ENCODE data around the gene TNKS1BP1. TPM values are rescaled to one million over a fixed set of nuclear protein-coding genes. Genes with fewer than 3 reads are reported as not detected.

TNKS1BP1 gene, protein sequence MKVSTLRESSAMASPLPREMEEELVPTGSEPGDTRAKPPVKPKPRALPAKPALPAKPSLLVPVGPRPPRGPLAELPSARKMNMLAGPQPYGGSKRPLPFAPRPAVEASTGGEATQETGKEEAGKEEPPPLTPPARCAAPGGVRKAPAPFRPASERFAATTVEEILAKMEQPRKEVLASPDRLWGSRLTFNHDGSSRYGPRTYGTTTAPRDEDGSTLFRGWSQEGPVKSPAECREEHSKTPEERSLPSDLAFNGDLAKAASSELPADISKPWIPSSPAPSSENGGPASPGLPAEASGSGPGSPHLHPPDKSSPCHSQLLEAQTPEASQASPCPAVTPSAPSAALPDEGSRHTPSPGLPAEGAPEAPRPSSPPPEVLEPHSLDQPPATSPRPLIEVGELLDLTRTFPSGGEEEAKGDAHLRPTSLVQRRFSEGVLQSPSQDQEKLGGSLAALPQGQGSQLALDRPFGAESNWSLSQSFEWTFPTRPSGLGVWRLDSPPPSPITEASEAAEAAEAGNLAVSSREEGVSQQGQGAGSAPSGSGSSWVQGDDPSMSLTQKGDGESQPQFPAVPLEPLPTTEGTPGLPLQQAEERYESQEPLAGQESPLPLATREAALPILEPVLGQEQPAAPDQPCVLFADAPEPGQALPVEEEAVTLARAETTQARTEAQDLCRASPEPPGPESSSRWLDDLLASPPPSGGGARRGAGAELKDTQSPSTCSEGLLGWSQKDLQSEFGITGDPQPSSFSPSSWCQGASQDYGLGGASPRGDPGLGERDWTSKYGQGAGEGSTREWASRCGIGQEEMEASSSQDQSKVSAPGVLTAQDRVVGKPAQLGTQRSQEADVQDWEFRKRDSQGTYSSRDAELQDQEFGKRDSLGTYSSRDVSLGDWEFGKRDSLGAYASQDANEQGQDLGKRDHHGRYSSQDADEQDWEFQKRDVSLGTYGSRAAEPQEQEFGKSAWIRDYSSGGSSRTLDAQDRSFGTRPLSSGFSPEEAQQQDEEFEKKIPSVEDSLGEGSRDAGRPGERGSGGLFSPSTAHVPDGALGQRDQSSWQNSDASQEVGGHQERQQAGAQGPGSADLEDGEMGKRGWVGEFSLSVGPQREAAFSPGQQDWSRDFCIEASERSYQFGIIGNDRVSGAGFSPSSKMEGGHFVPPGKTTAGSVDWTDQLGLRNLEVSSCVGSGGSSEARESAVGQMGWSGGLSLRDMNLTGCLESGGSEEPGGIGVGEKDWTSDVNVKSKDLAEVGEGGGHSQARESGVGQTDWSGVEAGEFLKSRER (N-terminal part only)
- total RNA-seq: 100 to 1,000 TPM in 1 of 4 donors, 10 to 100 TPM in 3; 52.3 to 106 (median 85.2) TPM

DNA sequence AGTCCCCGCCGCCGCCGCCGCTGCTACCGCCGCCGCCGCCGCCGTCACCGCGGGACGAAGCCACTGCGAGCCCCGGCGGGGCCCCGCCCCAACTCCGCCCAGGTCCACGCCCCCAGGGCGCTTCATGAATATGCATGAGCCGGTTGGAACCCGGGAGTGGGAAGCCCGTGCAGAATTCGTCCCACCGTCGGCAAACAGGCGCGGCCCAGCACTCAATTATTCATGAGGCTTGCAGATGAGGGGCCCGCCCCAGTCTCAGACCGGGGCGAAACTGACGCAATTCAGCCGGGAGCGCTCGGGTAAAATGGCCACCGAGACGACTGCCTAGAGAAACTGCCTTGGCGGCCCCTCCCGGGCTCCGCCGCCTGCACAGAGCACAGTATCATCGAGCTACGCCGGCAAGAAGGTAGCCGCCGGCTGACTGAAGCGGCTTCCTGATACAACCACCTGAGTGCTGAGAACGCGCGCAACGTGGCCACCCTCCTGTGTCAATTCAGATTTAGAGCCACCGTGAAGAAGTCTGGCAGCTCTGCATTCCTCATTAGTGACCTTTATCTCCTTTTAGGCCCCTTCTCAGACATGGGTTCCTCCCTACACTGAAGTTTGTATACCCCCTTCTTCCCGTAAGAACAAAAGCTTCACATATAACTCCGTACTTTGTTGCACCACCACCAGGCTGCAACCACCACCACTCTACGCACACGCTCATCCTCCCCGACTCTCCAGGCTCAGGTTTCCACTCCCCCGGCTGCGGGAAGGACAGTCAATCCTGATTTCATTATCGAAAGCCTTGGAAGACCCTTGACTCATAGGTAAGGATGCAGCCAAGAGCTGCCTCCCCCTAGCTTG lies at the start of gene TNKS1BP1:
Gene TNKS1BP1, minus strand, starts transcription at position 67 of the 849 bp plus-strand sequence. CDS start 3,067 bp downstream, outside the sequence.
- intact Hi-C loops (cut with DNase I): no loop called here
- peak; percentile 99 for DNase-seq
- Histone ChIP-seq H3K27ac (peak within 1 kb of the TSS; percentile 93 to 99 (median 97)), H3K9me3 (no peaks in the 10 kb centered on the region), H3K4me3 (replicated peaks in 1 of 3) (peak within 1 kb of the TSS; percentile 30 to 87 (median 46)), H3K27me3 (no peaks in the 10 kb centered on the region), H3K4me1 (peaks cover 50 to 51% of the 10 kb centered on the region in 2 donors), H3K36me3 (peaks cover 28 to 35% of the 10 kb centered on the region in 2 donors)
- WGBS, 2 donors: 4 to 10% methylated on average over 14 to 27 of the region's 61 CpGs
- TF ChIP-seq POLR2A (IDR thresholded peaks at IDR 0.05): peak; percentile 17 to 91
- TF ChIP-seq, protein P1, sequence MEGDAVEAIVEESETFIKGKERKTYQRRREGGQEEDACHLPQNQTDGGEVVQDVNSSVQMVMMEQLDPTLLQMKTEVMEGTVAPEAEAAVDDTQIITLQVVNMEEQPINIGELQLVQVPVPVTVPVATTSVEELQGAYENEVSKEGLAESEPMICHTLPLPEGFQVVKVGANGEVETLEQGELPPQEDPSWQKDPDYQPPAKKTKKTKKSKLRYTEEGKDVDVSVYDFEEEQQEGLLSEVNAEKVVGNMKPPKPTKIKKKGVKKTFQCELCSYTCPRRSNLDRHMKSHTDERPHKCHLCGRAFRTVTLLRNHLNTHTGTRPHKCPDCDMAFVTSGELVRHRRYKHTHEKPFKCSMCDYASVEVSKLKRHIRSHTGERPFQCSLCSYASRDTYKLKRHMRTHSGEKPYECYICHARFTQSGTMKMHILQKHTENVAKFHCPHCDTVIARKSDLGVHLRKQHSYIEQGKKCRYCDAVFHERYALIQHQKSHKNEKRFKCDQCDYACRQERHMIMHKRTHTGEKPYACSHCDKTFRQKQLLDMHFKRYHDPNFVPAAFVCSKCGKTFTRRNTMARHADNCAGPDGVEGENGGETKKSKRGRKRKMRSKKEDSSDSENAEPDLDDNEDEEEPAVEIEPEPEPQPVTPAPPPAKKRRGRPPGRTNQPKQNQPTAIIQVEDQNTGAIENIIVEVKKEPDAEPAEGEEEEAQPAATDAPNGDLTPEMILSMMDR (IDR thresholded peaks at IDR 0.05): no peak

DNA sequence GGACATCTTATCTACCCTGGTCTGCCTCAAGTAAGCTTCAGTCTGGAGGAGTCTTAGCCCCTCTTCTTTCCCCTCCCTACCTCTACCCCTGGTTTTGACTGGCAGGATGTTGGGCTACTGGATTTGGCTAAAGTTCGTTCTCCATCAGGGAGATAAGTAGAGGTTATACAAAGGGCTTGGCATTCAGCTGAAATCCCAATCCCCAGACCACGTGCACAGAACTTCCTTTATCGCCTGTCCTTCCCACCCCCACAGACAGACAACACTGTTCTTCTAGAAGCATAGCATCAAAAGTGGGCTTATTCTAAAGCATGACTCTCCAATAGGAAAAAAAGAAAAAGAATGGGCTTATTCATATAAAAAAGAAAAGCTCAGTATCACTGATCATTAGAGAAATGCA lies 48.4 kb upstream of the TNKS1BP1 start:
- no peaks in the 10 kb centered on the region for H3K36me3 ChIP-seq
- no peak overlapping the region for H3K27ac ChIP-seq
- 48 to 51% methylated on average over 3 of the region's 3 CpGs for WGBS, 2 donors
- no peaks in the 10 kb centered on the region for H3K27me3 ChIP-seq
- DNase-seq: no peak
- H3K9me3 ChIP-seq: no peaks in the 10 kb centered on the region
- intact Hi-C loops (cut with DNase I): no loop called here
- H3K4me1 ChIP-seq: peaks cover 7 to 8% of the 10 kb centered on the region in 2 donors
- no peak overlapping the region for H3K4me3 ChIP-seq (replicated peaks in 1 of 3)
- TF ChIP-seq, protein P1 (IDR thresholded peaks at IDR 0.05): no peak
- TF ChIP-seq POLR2A (IDR thresholded peaks at IDR 0.05): no peak

DNA sequence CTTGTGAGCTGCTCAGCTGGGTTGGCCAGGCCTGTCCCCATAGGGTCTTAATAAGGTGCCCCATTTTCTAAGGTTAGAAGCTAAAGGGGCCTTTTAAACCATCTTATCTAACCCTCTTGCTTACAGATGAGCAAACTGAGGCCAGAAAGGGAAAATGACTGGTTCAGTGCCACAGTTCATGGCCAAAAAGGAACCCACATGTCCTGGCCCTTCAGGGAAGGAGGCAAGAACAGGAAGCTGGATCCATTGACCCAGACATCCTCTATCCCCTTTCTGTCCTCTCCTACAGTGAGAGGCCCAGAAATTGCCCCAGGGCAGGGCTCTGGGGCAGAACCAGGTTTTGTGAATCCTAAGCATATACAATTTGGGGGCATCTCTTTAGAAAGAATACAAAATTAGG lies 46.2 kb upstream of the TNKS1BP1 start:
- Histone ChIP-seq H3K4me1 (peaks cover 7 to 10% of the 10 kb centered on the region in 2 donors), H3K9me3 (no peaks in the 10 kb centered on the region), H3K36me3 (no peaks in the 10 kb centered on the region), H3K27me3 (no peaks in the 10 kb centered on the region), H3K4me3 (replicated peaks in 1 of 3) (no peak overlapping the region), H3K27ac (no peak overlapping the region)
- no peak for DNase-seq
- no peak for TF ChIP-seq POLR2A (IDR thresholded peaks at IDR 0.05)
- TF ChIP-seq, protein P1 (IDR thresholded peaks at IDR 0.05): no peak
- intact Hi-C loops (cut with DNase I): no loop called here

DNA sequence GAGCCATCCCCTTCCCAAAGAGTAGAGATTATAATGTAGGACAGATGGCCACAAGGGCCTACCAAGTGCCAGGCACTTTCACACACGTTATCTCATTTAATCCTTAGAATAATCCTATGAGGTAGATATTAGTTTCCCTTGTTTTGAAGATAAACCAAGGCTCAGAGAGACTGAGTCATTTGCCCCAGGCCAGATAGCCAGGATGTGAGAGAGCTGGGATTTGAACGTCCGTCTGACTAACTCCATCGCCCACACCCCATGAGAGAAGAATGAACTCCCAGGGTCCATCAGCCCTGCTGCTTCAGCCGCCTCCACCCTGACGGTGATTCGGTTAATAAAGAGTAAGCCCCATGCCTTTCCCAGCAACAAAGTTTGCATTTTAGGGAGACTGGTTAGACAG lies 45.5 kb upstream of the TNKS1BP1 start:
- H3K4me3 ChIP-seq (replicated peaks in 1 of 3): no peak overlapping the region
- WGBS, 2 donors: 85 to 94% methylated on average over 7 of the region's 7 CpGs
- no peak for DNase-seq
- no peak for TF ChIP-seq POLR2A (IDR thresholded peaks at IDR 0.05)
- TF ChIP-seq, protein P1 (IDR thresholded peaks at IDR 0.05): no peak
- H3K4me1 ChIP-seq: peaks cover 7 to 10% of the 10 kb centered on the region in 2 donors
- no peak overlapping the region for H3K27ac ChIP-seq
- no peaks in the 10 kb centered on the region for H3K27me3 ChIP-seq
- no peaks in the 10 kb centered on the region for H3K36me3 ChIP-seq
- intact Hi-C loops (cut with DNase I): no loop called here
- no peaks in the 10 kb centered on the region for H3K9me3 ChIP-seq

Measured in thyroid gland (tissue), 4 donors.